SU-DHL-6 (cell line): ENCODE data around the gene GSS.

Experiments
- CTCF ChIP-seq: fragments of 200-600 bp; sonication (generic); IDR thresholded peaks from one replicate; pipeline ENCODE4 v1.5.1; 2017; ENCODE audit warnings: antibody characterized with exemption, mild to moderate bottlenecking, low read length, moderate library complexity; ENCODE audit not compliant: insufficient read depth, poor library complexity, severe bottlenecking
- EZH2phosphoT487 ChIP-seq: fragments of 200-600 bp; sonication (generic), shearing (Covaris generic); conservative IDR thresholded peaks from 2 replicates; pipeline ENCODE4 v1.6.1; 2018; ENCODE audit warnings: mild to moderate bottlenecking, antibody characterized with exemption, low read length, moderate library complexity, mixed read lengths

GRCh38 chr20:34980543-34981233, 25.1 kb upstream of the GSS start:
- no peak for TF ChIP-seq CTCF
- no peak for TF ChIP-seq EZH2phosphoT487
